Ishikawa (cell line): Measurements from ENCODE around the gene GRID2.

Source experiments
- CEBPB ChIP-seq: IDR thresholded peaks from 2 replicates; pipeline ENCODE4 v1.6.1; 2012
- CREB1 ChIP-seq: IDR thresholded peaks from 2 replicates; pipeline ENCODE4 v1.6.1; 2012; ENCODE audit warnings: low read depth
- EGR1 ChIP-seq: IDR thresholded peaks from 2 replicates; pipeline ENCODE4 v1.6.1; 2012
- EP300 ChIP-seq: IDR thresholded peaks from 2 replicates; pipeline ENCODE4 v1.6.1; 2012; ENCODE audit warnings: borderline replicate concordance
- FOXM1 ChIP-seq: IDR thresholded peaks from 2 replicates; pipeline ENCODE4 v1.6.1; 2012; ENCODE audit warnings: low read depth, borderline replicate concordance
- MAX ChIP-seq: IDR thresholded peaks from 2 replicates; pipeline ENCODE4 v1.6.1; 2012
- NFIC ChIP-seq: IDR thresholded peaks from 2 replicates; pipeline ENCODE4 v1.6.1; 2012
- RAD21 ChIP-seq: IDR thresholded peaks from 2 replicates; pipeline ENCODE4 v1.6.1; 2012; ENCODE audit warnings: low read depth
- REST ChIP-seq: IDR thresholded peaks from 2 replicates; pipeline ENCODE4 v1.6.1; 2012; ENCODE audit warnings: low read depth, mild to moderate bottlenecking
- TAF1 ChIP-seq: IDR thresholded peaks from 2 replicates; pipeline ENCODE4 v1.6.1; 2012; ENCODE audit warnings: low read depth, mild to moderate bottlenecking
- TCF12 ChIP-seq: IDR thresholded peaks from 2 replicates; pipeline ENCODE4 v1.6.1; 2012; ENCODE audit warnings: low read depth
- TEAD4 ChIP-seq: IDR thresholded peaks from 2 replicates; pipeline ENCODE4 v1.6.1; 2012
- YY1 ChIP-seq: IDR thresholded peaks from 2 replicates; pipeline ENCODE4 v1.6.1; 2012; ENCODE audit warnings: low read depth
- TF ChIP-seq, protein P1 (sequence below): IDR thresholded peaks from 2 replicates; pipeline ENCODE4 v1.6.1; 2012

The GRID2 gene

DNA sequence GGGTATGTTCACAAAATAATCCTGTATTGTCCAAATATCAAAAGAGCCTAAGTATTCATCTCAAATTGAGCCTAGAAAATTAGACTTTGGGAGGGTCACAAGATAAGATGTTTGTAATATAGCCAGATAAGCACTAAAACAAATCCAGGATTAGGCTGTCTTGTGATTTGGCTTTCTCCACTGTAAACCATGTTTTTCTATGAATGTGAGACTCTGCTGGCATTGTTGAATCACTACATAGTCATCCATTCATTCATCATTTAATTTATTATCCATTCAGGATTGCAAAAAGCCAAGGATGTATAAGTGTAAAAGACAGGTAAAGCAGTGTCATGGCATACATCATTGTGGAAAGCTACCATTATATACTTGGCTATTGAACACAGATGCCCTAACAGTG lies 148.0 kb downstream of the GRID2 start:
- no peak for TF ChIP-seq FOXM1
- no peak for TF ChIP-seq REST
- TF ChIP-seq, protein P1, sequence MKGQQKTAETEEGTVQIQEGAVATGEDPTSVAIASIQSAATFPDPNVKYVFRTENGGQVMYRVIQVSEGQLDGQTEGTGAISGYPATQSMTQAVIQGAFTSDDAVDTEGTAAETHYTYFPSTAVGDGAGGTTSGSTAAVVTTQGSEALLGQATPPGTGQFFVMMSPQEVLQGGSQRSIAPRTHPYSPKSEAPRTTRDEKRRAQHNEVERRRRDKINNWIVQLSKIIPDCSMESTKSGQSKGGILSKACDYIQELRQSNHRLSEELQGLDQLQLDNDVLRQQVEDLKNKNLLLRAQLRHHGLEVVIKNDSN, result no peak
- TF ChIP-seq CEBPB, result no peak
- no peak for TF ChIP-seq MAX
- no peak for TF ChIP-seq EP300
- TF ChIP-seq CREB1, result no peak
- TF ChIP-seq TEAD4, result no peak

- no peak for TF ChIP-seq EP300
- no peak for TF ChIP-seq RAD21
- TF ChIP-seq TEAD4, result no peak
- TF ChIP-seq TAF1, result no peak
- TF ChIP-seq YY1, result no peak
- no peak for TF ChIP-seq MAX
- no peak for TF ChIP-seq NFIC
- TF ChIP-seq CEBPB, result no peak
Observed at GRCh38 chr4:92455329-92455839, 151.6 kb downstream of the GRID2 start.

DNA sequence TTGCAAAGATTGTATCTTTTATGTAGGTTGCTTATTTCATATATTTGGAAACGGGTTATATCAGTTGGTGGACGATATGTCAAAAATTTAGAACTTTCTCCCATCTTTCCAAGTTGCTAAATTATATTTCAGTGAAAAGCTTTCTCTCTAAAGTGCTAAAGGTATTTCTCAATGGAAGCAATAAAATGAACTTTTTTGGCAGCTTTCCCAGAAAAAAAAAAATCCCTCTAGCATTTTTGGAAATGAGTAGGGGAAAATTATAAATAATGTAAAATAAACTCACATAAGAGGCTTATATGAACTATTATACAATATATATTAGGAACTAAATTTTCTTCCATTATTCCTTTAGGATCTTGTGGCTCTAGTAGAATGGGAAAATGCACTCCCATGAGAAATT lies 152.2 kb downstream of the GRID2 start:
- TF ChIP-seq CREB1 (no peak), REST (no peak), FOXM1 (no peak), YY1 (no peak), NFIC (no peak), CEBPB (no peak)

DNA sequence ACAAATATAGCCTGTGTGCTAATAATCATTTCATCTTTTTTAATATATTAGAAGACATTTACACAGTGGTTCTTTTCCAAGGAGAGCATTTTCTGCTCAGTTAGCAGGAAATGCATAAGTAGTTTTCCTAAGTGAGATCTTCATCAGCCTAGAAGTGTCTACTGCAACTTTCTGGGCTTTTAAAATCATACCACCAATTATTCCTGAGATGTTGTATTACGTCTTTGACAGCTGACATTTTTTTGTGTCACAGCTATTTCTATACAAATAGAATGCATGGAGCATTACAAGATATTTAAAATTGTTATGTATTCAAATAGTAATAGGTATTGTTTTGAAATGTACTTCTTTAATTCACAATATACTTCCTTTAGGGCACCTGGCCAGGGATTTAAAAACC lies 158.0 kb downstream of the GRID2 start:
- TF ChIP-seq FOXM1 (no peak), TAF1 (no peak), CREB1 (no peak), REST (no peak)

GRCh38 chr4:92477298-92477697 lies 173.5 kb downstream of the GRID2 start:
- TF ChIP-seq RAD21 (no peak), FOXM1 (no peak), EGR1 (no peak), CREB1 (no peak), TEAD4 (no peak), YY1 (no peak), EP300 (no peak), NFIC (no peak), TAF1 (no peak), CEBPB (no peak), TCF12 (no peak)
- TF ChIP-seq, protein P1, result no peak
